MM.1S (cell line): Measurements from ENCODE around the gene IL1F10.

Experiments
- EZH2 ChIP-seq: fragments of 300-600 bp; sonication (generic); optimal IDR thresholded peaks from 2 replicates; pipeline ENCODE3; 2017; ENCODE audit warnings: low read depth, mild to moderate bottlenecking, antibody characterized with exemption, low read length, mixed read lengths
- EZH2phosphoT487 ChIP-seq: fragments of 300-600 bp; sonication (generic); IDR thresholded peaks from 2 replicates; pipeline ENCODE4 v1.6.1; 2018; ENCODE audit warnings: antibody characterized with exemption, low read length
- TF ChIP-seq, protein P1 (sequence below): fragments of 300-600 bp; sonication (generic); IDR thresholded peaks from 2 replicates; pipeline ENCODE4 v1.5.1; 2016; ENCODE audit warnings: antibody characterized with exemption, low read length, mixed read lengths

DNA sequence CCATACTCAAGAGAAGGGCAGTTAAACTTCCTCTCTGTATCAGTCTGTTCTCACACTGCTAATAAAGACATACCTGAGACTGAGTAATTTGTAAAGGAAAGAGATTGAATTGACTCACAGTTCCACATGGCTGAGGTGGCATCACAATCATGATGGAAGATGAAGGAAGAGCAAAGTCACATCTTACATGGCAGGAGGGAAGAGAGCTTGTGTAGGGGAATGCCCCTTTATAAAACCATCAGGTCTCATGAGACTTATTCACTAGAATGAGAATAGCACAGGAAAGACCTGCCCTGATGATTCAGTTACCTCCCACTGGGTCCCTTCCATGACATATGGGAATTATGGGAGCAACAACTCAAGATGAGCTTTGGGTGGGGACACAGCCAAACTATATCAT is 13.7 kb upstream of the IL1F10 start:
- TF ChIP-seq, protein P1, sequence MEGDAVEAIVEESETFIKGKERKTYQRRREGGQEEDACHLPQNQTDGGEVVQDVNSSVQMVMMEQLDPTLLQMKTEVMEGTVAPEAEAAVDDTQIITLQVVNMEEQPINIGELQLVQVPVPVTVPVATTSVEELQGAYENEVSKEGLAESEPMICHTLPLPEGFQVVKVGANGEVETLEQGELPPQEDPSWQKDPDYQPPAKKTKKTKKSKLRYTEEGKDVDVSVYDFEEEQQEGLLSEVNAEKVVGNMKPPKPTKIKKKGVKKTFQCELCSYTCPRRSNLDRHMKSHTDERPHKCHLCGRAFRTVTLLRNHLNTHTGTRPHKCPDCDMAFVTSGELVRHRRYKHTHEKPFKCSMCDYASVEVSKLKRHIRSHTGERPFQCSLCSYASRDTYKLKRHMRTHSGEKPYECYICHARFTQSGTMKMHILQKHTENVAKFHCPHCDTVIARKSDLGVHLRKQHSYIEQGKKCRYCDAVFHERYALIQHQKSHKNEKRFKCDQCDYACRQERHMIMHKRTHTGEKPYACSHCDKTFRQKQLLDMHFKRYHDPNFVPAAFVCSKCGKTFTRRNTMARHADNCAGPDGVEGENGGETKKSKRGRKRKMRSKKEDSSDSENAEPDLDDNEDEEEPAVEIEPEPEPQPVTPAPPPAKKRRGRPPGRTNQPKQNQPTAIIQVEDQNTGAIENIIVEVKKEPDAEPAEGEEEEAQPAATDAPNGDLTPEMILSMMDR = no peak
- TF ChIP-seq EZH2 (no peak), EZH2phosphoT487 (no peak)
